Limb (tissue), 2 donors: ENCODE data around the gene C11orf91.
"Not testable (repeated sequence)": the region's sequence is repeated elsewhere in the genome, so short reads cannot be mapped to it uniquely, and the experiment has no call there.

ENCODE experiments used
- DNase-seq, 2 donors: peaks; one replicate each; pipeline ENCODE4 v3.0.0-alpha.2; 2016; ENCODE audit errors: extremely low spot score in 2 of 2

The C11orf91 gene, protein sequence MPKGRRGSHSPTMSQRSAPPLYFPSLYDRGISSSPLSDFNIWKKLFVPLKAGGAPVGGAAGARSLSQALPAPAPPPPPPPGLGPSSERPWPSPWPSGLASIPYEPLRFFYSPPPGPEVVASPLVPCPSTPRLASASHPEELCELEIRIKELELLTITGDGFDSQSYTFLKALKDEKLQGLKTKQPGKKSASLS

DNA sequence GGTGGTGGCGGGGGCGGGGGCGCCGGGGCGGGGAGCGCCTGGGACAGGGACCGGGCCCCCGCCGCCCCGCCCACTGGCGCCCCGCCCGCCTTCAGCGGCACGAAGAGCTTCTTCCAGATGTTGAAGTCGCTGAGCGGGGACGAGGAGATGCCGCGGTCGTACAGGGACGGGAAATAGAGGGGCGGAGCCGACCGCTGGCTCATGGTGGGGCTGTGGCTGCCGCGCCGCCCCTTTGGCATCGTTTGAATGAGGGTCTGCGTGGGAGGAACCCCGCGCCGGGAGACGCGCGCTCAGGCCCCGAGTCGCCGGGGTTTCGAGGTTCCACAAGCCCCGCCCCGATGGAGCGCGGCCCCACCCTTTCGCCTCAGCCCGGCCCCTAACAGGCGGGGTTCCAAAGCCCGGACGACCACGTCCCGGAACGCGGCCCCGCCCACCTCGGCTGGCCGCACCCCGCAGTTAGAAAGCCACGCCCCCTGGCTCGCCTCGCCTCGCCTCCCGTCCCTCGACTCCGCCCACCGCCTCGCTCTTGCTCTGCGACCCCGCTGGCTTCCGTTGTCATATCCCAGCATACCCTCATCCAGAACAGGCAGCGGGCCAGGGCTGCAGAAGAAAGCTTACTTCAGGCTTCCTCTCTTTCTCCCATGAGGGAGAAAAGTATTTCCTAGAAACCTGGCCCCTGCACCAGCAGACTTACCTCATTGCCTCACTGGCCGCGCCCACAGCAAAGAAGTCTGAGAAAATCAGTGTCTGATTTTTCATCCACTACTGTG is at the start of gene C11orf91:
Gene C11orf91 (minus strand): TSS at position 325 of the 770 bp plus-strand sequence. CDS start 86 bp downstream, at position 239.
- DNase-seq, result peak; percentile 99

DNA sequence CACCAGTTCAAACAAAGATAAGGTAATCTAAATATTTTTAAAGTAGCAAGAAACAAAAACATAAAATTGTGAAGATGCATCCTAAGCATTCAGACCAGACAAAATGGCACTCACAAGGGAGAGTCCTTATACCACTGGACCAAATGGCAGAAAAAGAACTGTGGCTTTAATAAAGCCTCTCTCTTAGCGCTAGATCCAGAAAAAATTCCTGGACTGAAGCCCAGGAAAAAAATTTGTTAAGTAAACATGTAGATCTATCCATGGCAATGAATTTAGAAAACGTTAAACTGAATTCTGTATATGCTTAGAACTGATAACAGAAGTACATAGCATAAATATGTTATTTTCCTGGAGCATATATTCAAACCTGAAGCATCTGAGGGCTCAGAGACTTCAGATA is 47.4 kb upstream of the C11orf91 start:
- no peak for DNase-seq

DNA sequence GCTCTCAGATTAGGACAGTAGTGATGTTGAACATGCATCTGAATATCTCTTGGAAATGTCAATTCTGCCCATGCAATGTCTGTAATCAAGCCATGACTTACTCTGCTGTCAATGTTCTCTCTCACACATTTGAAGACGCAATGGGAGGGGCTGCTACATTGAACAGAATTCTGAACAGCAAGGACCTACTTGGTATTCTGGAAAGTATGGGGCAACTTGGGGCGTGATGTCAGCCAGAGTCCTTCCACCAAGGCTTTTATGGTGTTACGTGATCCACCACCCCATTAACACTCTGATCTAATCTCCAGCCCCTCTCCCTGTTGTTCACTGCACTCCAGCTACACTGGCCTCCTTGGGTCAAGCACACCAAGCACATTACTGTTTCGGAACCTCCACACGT is 42.7 kb upstream of the C11orf91 start:
- DNase-seq, result no peak

DNA sequence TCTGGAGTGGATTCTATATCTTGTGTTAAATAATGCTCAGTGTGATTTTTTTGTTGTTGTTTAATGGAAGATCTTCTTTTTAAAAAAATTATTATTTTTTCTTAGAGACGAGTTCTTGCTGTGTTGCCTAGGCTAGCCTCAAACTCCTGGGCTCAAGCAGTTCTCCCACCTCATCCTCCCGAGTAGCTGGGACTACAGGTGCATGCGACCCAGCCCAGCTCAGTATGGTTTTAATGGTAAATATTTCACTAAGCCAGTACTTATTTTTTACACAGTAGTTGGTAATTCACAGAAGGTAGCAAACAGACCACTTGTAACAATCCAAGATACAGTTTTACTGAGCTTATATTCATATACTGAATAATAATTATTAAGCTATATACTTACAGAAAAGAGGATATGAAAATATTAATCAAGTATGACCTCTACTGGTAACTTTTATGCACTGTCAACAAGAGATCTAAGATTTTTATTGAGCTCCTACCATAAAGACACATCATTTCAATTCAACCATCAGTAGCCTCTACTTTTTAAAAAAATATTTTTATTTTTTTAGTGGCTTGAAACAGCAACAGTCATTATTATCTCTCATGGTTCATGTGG is 41.7 kb upstream of the C11orf91 start:
- DNase-seq, result peak in 1 of 2 donors; percentile 56

DNA sequence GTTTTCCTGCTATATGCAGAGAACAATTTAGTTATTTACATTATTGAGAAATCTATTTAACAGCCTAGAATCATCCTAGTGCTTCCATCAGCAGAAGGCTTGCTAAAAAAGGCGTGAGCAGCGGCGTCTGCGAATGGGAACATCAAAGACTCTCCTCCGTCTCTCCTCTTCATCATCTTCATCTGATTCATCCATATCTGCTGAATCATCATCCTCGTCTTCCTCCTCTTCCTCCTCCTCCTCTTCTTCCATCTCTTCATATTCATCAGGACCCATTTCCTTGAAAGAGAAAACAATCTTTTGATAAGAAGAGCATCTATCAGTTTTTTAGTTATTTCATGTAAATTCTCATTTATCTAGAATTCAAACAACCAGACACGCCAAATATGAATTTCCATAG is 41.2 kb upstream of the C11orf91 start:
- DNase-seq, result no peak

DNA sequence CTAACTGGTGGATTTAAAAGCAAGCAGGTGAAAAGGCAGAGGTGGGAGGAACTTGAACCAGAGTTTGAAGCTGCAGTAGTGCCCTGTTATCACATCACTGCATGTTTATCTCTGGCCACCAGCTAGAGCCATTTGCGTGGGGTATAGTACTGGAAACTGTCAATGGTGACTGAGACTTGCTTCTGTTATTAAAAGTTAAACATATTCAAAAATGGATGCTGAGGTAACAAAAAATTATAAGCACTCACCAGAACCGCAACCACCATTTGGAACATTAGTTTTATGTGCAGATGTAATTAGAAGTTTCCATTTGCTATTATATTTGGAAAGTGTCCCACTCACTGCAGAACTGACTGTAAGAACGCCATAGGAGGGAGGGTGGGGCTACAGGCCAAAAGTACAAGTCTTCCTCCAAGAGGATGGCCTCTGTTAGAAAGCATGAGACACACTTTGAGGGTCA is 36.8 kb upstream of the C11orf91 start:
- DNase-seq, result no peak

DNA sequence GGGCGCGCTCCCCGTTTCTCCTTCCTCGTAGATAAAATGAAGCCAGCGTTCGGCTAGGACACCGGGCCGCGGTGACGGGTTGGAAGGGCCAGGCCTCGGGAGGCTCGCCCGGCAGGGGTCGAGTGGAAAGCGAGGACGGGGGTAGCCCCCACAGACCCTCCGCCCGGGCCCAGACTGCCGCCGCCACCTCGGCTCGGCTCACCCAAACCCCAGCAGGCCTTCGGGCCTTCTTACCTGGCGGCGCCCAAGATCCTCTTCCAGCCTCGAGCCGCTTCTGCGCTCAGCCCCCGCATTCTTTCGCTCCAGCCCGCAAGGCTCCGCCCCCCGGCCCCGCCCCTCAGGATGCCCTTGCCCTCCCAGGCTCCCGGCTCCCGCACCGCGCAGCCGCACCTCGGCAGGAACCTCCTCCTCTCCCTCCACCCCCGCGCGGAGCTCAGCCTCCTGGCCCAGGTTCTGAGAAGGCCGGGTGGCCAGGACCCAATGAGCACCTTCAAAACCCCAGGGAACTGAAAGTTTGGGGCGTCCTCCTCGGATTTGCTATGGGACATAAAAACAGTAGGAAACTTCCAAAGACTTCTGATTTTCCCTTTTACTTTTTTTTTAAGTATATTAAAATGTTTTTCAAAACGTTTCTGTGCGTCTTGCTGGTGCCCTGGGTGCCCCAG is 35.7 kb upstream of the C11orf91 start, which contains the start of gene CD59:
Gene CD59 (minus strand): TSS at position 276 of the 665 bp plus-strand sequence. CDS start 13,978 bp downstream, outside the sequence.
- DNase-seq, result peak; percentile 82 to 95

DNA sequence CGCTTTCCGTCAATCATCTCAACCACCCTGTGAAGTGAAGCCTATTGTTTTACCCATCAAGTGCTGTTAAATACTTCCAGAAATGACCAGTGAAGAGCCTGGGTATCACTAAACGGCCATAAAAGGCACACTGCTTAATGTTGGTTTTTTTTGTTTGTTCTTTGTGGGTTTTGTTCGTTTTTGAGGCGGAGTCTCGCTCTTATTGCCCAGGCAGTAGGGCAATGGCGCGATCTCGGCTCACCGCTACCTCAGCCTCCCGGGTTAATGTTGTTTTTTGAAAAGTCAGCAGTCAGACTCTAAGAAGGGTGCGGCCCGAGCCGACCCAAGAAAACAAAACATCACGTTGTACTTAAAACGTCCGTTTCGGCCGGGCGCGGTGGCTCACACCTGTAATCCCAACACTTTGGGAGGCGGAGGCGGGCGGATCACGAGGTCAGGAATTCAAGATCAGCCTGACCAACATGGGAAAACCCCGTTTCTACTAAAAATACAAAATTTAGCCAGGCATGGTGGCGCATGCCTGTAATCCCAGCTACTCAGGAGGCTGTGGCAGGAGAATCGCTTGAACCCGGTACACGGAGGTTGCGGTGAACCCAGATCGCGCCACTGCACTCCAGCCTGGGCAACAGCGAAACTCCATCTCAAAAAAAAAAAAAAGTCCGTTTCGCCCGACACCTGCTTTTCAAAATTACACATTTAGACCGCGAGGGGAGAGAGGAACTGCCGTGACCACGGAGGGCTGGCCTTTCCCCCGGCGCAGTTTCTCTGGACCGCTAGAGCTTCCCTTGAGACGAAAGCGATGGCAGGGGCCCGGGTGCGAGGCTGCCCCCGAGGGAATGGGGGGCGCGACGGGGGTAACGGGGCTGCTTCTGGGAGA is 34.9 kb upstream of the C11orf91 start:
- DNase-seq, result no peak

DNA sequence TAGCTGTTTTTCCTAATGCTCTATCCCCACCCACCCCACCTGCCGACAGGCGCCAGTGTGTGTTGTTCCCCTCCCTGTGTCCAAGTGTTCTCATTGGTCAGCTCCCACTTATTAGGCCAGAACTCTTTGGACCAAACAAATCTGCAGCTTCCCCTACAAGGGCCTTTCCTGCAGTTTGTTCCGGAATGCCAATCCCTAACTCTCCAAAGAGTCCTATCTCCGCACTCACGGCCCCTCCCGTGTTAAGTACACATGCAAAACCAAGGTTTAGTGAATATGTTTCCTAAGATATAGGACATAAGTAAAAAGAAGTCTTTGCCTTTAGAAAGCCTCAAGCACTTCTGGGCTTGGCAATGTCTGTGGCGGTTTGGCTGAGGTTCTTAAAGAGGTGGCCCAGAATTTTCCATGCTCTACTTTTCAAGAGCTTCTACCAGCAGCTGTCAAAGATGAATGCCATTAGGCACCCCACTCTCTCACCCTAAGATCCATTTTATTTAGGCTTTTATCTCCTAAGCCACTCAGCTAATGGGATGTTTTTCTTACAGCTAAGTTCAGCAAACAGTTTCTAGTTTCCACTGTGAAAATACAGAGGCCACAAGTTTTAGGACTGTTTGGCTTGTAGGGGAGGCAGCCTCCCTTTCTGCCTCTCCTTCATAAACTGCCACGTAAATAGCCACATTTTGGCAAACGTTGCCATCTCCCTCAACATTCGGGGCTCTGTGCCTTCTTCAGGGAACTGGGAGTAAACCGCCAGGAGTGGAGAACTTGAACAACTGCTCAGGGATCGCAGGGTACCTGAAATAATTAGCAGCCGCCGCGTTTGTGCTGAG is 34.0 kb upstream of the C11orf91 start:
- peak; percentile 47 to 57 for DNase-seq

DNA sequence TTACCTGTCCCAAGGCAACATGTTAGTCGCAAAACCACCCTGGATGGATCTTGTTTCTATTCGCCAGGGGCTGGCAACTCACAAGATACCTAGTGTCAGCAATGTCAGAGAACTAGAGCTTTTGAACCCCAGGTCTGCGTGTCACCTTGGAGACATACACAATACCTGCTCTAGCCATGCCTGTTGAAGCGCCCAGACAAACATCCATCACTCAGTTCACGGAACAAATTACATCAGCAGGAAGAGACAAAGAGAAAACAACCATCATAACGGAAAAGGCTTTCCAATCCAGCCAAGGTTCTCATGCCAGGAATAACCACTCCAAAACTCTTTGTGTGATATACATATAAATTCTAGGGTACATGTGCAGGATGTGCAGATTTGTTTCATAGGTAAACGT is 33.4 kb upstream of the C11orf91 start:
- no peak for DNase-seq

DNA sequence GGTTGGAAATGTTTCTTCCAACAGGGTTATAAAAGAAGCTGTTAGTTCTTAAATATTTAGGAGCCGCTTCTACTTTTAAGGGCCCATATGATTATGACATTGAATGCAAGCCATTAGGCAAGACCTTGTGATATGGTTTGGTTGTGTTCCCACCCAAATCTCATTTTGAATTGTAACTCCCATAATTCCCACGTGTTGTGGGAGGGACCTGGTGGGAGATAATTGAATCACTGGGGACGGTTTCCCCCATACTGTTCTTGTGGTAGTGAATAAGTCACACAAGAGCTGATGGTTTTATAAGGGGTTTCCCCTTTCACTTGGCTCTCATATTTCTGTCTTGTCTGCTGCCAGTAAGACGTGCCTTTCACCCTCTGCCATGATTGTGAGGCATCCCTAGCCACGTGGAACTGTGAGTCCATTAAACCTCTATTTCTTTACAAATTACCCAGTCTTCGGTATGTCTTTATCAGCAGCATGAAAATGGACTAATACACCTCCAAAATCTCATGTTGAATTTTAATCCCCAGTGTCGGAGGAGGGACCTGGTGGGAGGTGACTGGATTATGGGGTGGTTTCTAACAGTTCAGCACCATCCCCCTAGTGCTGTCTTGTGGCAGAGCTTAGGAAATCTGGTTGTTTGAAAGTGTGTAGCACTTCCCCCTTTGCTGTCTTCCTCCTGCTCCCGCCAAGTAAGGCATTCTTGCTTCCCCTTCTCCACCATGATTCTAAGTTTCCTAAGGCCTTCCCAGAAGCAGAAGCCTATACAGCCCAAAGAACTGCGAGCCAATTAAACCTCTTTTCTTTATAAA is 31.3 kb upstream of the C11orf91 start:
- DNase-seq, result no peak

DNA sequence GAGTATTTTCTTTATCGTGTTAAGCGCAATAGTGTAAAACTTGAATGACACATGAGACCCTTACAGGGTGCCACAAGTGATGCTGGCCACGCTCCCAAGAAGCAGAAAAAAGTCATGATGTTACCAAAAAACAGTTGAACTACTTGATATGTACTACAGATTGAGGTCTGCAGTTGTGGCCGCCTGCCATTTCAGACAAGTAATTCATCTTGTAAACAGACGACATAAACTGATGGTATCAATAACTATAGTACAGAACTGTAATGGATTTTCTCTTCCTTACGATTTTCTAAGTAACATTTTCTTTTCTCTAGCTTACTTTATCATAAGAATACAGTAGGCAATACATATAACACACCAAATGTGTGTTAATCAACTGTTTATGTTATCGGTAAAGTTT is 30.1 kb upstream of the C11orf91 start:
- no peak for DNase-seq

DNA sequence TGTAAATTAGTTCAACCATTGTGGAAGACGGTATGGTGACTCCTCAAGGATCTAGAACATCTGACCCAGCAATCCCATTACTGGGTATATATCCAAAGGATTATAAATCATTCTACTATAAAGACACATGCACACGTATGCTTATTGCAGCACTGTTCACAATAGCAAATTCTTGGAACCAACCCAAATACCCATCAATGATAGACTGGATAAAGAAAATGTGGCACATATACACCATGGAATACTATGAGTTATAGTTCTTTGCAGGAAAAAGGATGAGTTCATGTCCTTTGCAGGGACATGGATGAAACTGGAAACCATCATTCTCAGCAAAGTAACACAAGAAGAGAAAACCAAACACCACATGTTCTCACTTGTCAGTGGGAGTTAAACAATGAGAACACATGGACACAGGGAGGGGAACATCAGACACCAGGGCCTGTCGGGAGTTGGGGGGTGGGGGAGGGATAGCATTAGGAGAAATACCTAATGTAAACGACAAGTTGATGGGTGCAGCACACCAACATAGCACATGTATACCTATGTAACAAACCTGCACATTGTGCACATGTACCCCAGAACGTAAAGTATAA is 28.5 kb upstream of the C11orf91 start:
- not testable (repeated sequence) for DNase-seq

DNA sequence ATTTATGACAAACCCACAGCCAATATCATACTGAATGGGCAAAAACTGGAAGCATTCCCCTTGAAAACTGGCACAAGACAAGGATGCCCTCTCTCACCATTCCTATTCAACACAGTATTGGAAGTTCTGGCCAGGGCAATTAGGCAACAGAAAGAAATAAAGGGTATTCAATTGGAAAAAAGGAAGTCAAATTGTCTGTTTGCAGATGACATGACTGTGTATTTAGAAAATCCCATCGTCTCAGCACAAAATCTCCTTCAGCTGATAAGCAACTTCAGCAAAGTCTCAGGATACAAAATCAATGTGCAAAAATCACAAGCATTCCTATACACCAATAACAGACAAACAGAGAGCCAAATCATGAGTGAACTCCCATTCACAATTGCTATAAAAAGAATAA is 26.9 kb upstream of the C11orf91 start:
- DNase-seq, result not testable (repeated sequence)

DNA sequence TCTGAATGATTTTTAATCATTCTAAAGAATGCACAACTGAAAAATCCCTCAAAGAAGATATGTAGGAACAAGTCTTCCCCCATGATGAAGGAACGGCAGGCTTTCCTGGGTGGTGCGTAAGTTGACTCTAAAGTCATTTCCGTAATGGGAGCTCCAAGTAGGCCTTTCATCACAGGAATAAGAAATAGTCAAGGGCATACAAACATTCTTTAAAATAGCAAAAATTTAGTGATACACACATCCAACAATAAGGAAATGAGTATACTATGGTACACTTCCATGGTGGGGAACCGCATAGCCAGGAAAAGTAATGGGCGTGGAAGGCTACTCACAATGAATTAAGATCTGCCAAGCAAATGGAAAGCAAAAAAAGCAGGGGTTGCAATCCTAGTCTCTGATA is 24.9 kb upstream of the C11orf91 start:
- no peak for DNase-seq

DNA sequence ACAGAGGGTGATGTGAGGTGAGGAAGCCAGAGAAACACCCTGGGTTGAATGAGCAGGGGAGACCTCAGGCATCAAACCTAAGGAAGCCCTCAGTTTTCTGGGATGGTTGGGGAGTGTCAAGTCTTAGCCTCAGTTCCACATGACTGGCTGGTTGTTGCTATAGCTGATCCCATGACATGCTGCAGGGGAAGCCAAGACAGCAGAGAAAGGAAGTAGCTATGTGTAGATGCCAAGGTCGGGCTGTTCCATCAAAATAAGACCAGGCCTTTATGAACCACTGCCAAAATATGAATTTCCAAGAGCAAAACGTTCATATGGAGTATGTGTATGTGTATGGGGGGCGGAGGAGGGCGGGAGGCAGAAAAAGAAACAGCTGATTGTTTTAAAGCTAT is 24.0 kb upstream of the C11orf91 start:
- DNase-seq, result no peak

DNA sequence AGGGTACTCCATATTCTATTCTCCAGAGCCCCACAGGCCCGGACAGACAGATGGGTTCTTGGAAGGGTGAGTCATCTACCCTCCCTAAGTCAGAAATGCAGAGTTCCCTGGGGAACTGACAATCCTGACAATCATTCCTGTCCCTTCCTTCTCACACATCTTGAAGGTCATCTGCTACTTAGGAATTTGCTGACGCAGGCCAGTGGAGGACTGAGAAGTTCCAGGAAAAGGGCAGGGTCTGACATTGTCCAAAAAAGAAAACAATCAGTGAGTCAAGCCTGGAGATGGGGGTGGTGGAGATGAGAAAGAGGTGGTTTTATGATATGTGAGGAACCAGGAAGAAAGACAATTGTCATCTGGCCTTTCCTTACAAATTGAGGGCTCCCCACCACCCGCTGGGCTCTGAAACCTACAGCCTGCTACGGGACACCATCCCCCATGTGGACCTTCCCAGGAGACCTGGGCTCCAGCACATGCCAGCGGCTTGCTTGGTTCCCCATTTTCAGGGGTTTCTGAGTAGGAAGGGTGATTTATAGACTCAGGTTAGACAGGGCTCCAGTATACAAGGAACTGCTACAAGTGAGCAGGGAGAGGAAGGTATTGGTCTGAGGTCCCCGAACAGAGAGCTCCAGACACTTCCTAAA is 22.7 kb upstream of the C11orf91 start:
- DNase-seq, result no peak

DNA sequence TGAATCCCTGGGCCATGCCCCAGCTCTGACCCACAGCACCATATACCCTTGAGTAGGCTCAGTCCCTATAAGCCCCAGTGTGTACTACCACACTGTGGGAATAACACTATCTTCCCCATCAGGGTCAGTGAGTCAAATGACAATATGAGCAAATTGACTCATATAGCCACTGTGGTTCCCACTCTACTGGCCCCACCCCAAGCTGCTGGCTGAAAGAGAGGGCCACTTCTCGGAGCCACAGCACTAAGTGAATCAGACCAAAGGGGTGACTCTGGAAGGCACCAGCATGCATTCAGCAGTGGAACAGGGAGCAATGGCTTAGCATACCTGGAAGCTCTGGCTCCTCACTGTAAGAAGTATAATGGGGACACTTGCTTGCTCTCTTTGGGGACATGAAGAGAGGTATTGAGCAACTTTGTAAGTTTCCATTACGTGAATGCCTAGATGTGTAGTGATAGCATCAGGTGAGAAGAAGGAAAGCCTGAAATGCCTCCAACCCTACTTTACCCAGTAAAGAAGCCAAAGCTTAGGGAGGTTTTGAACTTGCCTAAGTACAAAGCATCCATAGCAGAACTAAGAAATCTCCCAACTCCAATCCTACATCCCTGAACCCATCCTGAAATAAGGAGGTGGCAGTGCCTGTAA is 22.1 kb upstream of the C11orf91 start:
- DNase-seq, result no peak
